OCI-LY1 (cell line): Measurements from ENCODE around the gene METTL3.

Experiments used
- CTCF ChIP-seq: fragments of 200-600 bp; sonication (generic), shearing (Covaris generic); IDR thresholded peaks from 2 replicates; pipeline ENCODE4 v1.5.1; 2017; ENCODE audit warnings: mild to moderate bottlenecking, antibody characterized with exemption, low read length, moderate library complexity, mixed read lengths
- EZH2 ChIP-seq: fragments of 200-600 bp; sonication (generic), shearing (Covaris generic); IDR thresholded peaks from 2 replicates; pipeline ENCODE4 v1.8.0; 2017; ENCODE audit warnings: borderline replicate concordance, mixed run types, mild to moderate bottlenecking, antibody characterized with exemption, low read length, moderate library complexity, mixed read lengths

DNA sequence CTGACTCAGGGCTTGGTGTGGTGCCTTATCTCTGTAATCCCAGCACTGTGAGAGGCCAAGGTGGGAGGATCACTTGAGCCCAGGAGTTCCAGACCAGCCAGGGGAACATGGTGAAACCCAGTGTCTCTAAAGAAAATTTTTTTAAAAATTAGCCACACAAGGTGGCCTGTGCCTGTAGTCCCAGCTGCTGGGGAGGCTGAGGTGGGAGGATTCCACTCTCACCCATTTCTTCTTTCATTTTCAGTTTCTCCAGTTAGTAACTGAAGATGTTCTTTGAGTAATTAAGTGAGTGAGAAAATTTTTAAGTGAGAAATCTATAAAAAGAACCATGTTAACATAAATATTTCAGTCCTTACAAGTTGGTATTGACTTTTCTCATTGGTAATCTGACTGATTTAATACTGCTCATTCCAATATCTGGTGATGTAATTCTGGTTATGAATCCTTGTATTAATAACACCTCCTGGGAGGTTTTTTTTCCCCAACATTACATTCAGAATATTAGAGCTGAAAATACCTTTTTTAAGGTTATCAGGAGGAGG is 6.1 kb downstream of the METTL3 start:
- no peak for TF ChIP-seq EZH2
- no peak for TF ChIP-seq CTCF
